NK-92 treated with Interleukin-12 subunit alpha and Interleukin-12 subunit beta, amount 100 ng/mL, for 24 hours (cell line): ENCODE results near the gene TAS1R1.

Experiments used
- DNase-seq: peaks from one replicate; lab custom pipeline; 2025; lab: John Stamatoyannopoulos, UW

TAS1R1 gene

DNA sequence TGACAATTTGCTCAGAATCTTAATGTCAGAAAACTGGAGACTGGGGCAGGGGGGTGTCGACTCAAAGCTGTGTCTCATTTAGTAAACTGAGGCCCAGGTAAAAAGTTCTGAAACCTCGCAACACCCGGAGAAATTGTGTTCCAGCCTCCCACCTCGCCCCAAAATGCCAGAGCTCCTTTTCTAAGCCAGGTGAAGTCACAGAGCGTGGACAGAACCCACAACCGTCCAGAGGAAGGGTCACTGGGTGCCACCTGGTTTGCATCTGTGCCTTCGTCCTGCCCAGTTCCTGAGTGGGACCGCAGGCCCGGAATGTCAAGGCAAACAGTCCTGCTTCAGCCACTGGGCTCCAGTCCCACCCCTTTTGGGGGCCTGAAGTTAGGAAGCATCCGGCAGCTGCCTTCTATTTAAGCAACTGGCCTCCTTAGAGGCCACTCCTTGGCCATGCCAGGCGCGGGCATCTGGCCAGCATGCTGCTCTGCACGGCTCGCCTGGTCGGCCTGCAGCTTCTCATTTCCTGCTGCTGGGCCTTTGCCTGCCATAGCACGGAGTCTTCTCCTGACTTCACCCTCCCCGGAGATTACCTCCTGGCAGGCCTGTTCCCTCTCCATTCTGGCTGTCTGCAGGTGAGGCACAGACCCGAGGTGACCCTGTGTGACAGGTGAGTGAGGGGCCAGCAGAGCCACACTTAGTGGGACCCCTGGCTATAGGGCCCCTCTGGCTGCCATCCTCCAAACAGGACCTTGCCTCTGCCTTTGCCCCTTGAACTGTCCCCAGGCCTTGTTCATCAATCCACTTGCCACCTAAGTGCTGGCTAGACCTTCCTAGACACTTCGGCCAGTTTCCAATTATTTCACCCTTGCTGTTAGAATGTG lies at the start of gene TAS1R1:
Gene TAS1R1, plus strand, starts transcription at position 401 of the 872 bp plus-strand sequence. Its CDS starts 67 bp downstream, at position 468.
- no peak for DNase-seq

DNA sequence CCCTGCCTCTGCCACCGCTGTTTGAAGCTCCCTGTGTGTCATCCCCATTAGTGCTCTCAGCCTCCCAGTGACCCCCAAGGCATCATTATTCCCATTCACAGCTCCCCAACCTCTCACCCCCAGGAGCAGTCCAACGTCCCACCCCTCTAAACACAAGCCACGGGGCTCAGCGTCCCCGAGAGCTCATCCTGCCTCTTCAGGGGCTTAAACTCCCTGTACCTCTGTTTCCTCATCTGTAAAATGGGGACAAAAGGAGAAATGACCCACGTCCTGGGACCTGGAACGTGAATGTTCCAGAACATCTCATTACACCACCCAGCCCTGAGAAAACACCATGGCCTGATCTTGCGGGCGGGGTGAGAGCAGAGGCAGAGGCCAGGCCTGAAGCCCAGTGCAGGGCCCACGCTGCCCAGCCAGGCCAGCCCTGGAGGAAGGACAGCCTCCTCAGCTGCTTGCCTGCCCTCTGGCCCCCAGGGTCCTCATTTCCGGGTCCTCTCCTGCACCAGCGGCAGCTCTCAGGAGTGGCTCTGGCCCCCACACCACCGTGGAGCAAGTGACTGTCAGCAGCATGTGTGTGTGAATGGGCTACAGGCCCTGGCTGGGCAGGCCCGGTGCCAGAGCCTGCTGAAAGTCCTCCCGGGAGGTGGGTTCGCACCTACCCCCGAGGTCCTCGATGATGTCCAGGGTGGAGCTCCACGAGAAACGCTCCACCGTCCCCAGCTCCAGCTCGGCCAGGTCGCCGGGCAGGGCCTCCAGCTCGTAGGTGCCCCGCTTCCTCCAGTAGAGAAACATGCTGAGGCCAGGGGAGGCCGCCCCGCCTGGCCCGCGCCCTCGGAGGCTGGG lies 49.5 kb upstream of the TAS1R1 start:
- no peak for DNase-seq

DNA sequence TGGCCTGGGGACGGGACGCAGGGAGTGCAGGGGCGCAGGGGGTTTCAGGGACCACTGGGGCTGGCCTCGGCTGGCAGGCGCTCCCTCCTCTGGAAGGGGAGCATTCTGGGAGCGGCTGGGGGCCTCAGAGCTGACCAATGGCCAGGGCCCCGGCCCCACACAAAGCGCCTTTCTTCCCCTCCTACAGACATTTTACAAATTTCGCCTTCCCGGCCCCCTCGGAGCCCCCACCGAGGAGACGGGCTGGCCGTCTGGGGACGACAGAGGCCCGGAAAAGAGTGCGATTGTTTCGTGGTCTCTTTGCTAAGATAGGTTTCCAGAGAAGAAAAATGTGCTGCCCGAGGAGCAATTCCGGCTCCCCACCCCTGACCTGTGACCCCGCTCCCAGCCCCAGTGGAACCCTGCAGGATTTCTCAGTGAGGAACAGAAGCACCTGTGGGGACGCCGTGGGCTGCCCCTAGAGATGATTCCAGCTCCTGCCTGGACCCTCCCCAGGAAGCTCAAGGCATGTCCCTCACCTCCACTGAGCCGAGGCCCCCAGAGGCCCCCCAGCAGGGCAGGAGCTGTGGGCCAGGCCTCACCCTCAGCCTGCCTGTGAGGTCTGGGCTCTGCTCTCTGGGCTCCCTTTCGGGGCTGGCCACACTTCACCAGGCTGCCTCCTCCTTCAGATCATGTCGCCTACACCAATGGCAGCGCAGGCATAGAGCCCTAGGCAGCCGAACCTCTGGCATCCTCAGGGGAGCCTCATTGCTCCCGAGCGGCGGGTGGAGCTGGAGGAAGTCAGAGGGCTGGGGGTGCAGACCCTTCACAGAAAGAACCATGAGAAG lies 48.7 kb upstream of the TAS1R1 start:
- no peak for DNase-seq

DNA sequence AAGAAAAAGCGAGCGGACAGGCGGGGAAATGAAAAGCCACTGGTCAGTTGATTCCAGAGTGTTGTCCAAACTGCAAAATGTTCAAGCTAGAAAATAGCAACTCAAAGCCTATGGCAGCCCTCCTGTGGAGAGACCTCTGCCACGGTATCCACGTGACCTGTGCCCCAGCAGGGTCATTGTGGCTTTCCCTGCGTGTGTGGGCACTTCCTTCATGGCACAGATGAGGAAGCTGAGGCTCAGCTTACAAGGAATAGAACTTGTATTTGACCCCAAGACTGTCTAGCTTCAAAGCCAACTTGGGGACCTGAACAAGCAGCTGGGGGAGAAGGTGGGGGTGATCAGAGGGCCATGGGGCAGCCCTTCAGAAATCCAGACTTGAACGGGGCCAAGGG lies 48.1 kb upstream of the TAS1R1 start:
- DNase-seq = no peak

DNA sequence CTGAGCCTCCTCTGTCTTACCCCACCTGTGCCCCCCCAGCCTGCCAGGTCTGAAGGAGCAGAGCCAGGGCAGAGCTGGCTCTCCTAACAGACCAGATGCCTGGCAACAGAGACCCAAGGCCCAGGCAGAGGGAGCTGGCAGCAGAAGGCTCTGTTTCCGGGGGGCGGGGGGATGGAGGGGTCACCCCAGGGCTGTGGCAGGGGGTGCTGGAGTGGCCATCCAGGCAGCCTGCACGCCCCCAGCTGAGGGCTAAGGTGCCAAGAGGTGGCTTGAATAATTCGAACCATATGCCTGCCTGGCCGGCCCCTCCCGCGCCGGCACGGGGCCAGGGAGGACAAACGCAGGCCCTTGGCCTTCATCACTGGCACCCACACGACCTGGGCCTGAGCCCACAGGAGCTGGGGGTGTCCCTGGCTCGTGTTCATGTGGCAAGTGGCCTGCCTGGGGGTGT lies 47.6 kb upstream of the TAS1R1 start:
- DNase-seq = no peak

DNA sequence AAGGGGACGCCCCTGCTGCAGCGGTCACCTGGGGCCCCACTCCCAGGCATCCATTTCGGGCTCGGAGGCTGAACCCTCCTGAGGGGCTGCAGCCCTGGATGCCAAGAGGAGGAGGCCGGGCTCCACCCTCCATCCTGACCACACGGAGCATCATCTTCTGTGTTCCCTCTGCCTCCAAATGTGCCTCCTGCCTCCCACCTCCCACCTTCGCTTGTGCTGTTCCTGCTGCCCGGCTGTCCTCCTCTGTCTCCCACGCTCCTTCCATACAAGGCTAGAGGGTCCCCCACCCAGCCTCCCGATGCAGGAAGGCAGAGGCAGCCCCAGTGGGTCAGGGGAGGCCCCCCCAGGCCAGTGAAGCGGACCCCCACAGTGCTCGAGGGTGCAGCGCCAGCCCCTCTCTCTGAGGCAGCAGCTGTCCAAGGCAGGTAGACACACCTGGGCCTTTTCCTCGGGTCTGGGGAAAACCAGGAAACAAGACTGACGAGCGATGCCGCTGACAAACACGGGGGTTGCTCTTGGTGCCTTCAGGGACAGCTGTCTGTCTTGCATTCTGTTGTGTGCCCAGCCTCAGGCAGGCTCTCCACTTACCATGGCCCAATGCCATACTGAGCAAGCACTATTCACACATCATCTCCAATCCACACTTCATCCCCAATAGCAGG lies 46.8 kb upstream of the TAS1R1 start:
- DNase-seq = no peak

DNA sequence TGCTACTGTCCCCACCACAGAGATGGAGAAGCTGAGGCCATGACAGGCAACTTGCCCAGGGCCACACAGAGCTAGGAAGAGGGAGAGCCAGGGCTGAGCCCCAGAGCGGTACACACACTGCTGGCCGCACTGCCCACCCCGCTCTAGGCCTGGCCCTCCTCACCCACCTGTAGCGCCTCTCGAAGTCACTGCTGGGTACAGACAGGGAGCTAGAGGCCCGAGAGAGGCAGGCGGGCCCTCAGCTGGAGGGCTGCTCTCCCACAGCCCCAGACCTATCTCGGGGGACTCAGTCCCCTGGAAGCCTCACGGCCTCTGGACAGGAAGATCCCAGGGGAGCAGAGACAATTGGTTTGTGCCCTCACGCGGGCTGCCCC lies 46.3 kb upstream of the TAS1R1 start:
- no peak for DNase-seq

DNA sequence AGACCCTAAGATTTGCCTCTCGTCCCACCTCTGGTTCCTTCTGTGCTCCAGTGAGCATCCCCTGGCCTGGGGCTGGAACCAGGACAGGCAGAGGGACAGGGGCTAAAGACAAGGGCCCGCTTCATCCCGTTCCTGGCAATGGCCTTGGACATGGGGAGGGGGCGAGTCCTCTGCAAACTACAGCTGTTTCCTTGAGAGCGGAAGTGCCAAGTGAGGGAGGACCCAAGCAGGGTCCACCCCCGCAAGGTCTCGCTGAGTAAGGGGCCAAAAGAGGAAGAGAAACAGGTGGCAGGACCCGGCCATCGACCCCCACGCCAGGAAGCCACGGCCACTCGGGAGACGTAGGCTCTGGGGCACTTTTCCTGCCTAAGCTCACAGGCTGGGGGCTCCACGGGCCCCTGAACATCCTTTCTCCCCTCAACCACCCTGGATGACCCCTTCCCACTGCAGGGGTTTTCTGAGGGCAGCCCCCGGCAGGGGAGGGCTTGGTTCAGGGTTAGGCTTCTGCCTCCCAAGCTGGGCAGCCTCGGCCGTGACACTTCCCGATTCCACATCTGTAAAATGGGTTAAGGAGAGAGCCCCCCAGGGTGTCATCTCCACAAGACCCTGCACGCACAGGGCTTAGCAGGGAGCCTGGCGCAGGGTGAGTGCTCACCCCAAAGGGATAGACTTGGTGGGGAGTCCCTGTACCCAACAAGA lies 45.7 kb upstream of the TAS1R1 start:
- DNase-seq = no peak

DNA sequence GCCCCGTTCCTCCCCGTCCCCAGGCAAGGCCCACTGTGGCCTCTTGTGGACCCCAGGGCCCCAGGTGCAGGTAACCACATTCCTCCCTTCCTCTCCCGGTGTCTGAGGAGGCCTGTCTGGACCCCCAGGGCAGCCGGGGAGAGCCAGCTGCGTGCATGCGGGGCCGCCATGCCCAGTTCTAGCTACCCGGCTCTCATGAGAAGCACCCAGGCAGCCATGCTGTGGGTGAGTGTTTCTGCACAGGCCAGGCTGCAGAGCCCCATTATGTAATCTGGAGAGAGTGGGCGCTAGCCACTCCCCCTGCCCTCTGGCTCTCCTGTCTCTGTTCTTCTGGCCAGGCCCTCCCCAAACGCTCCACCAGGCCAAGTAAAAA lies 45.2 kb upstream of the TAS1R1 start:
- DNase-seq = no peak

DNA sequence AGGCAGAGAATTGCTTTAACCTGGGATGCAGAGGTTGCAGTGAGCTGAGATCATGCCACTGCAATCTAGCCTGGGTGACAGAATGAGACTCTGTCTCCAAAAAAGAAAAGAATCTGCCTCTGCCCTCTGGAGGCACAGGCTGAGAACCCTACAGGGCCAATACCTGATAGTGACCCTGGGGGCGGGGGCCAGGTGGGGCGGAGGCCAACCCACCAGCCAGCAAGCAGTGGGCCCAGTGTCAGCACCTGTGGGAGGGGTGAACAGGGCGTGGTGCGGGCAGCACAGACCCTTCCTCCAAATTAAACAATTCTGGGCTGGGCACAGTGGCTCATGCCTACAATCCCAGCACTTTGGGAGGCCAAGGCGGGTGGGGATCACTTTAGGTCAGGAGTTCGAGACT lies 44.6 kb upstream of the TAS1R1 start:
- DNase-seq = no peak

DNA sequence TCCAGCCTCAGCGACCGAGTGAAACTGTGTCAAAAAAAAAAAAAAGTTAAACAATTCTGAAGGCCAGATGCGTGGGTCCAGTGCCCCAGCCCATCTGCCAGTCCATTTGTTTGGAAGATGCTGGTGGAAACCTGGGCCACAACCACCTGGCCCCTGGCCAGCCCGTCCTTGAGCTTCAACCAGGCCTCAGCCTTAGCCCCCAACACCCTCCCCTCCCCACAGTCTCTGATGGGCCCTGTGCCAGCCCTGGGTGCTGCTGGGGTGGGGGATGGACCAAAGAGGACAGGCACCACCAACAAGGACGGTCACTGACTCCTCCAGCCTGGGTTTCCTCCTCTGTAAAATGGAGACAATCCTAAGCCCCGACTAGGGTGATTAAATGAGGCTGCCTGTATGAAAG lies 44.1 kb upstream of the TAS1R1 start:
- no peak for DNase-seq

DNA sequence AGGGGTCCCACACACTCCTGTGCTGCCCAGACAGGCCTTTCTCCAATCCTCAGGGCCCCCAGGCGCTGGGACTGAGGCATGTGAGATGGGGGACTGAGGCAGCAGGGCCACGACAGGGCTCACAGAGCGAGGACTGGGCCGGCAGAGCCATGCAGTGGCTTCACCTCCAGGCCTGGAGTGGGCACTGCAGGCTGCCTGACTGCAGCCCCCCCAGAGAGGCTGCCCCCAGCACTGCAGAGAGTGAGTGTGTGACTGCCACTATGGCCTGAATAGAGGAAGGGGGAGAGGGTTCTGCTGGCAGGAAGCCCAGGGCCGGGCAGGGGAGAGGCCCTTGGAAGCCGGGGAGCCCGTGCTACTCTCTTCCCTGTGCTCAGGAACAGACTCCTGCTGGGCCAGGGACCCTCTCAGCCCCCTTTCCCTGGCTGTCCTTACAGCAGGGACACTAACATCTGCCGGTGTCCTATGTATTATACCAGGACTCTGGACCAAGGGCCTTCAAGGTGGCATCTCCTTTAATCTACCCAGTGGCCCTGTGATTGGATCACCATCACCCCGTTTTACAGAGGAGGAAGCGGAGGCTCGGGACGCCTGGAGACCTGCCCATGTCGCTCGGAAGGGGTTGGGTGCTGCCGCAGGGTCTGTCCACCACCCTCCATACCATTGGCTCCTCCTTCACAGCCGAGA lies 43.4 kb upstream of the TAS1R1 start:
- no peak for DNase-seq

DNA sequence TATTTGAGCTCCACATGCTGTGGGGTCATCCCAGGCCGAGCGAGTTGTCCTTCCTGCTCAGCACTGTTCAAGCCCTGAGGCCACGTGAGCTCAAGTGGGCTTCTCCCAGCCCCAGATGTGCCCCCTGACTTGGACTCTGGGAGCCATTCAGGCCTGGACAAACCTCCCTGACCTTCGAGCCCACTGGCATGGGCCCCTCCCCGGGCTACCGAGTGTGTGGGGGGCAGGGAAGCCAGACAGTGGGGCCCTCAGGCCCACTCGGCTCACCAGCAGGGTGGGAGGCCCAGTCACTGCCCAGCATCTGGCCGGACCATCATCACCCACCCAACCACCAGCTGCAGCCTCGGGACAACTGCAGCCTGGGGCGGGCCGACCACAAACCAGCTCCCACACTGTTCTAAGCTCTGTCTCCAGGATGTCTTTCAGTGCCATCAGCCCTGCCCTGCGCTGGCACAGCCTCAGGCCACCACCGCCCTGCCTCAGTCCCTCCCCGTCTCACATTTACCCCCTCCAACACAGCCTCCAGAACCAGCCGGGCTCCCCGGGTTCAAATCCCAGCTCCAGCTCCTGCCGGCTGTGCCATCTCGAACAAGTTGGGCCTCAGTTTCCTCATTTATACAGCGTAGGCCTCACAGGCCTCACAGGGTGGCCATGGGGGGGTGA lies 42.7 kb upstream of the TAS1R1 start:
- DNase-seq = no peak

DNA sequence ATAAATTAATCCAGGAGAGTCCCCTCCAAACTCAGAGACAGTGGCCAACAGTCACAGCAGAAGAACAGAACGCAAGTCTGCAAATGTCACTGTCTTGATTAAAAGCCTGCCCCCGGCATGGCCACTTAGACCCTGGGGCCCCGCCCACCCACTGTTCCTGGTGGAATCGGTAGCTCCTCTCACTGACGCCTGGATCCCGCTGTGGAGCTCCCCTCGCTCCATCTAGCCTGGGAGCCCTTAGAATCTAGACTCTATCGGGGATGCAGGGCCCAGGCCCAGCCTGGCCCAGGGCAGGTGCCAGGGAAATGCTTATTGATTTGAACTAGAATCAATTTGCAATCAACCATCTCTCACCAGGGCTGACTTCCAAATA lies 42.2 kb upstream of the TAS1R1 start:
- DNase-seq = no peak

DNA sequence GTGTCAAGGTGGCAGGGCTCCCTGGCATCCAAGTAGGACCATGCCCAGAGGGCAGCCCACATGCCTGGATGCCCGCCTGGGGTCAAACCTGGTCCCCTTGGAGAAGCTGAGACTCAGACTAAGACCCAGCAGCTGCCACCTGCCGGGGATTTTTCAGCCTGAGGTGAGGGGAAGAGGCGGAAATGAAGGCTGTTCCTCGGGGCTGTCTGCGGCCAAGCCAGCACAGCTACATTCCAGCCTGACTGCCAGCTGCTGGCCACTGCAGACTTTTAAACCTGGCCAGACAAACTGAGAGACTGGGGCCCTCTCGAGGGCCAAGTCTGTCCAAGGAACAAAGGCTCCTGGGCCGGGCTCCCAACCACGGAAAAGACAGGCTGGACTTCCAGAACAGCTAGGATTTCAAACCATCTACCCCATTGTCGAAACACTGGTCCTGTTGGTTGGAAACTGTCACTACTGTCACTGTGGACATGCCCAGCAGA lies 41.7 kb upstream of the TAS1R1 start:
- DNase-seq = no peak

DNA sequence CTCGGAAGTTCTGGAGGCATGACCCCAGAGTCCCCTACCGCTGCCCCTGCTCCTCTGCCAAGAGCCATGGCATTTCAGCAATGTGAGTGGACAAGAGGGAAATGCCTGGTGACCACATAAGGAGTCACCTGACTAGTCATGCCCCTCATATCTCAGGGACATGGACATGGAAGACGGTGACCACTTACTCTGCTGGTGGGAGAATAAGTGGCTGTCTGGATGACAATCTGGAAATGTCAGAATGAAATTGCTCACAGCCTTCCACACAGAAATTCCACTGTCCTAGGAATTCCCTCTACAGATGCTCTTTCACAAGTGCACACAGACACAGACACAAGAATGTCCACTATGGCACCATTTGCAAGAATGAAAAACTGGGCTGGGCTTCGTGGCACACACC lies 39.3 kb upstream of the TAS1R1 start:
- DNase-seq = no peak

DNA sequence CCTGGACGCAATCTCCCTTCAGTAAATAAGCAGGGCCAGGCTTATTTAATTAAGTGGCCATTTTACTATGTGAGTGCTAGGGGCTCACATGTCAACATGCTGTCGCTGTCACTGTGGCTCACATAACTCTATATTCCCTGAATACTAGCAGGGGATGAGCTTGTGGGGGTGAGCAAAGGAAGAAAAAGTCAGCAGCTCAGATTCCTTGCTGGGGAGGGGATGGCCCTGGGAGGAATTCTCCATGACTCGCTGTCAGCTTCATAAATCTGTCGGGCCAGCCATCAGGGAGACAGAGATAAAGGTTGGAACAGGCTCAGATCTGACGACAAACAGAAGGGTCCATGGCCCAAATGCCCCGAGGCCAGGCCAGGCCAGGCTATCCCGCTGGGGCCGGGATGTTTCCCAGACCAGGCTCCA lies 37.7 kb upstream of the TAS1R1 start:
- no peak for DNase-seq

DNA sequence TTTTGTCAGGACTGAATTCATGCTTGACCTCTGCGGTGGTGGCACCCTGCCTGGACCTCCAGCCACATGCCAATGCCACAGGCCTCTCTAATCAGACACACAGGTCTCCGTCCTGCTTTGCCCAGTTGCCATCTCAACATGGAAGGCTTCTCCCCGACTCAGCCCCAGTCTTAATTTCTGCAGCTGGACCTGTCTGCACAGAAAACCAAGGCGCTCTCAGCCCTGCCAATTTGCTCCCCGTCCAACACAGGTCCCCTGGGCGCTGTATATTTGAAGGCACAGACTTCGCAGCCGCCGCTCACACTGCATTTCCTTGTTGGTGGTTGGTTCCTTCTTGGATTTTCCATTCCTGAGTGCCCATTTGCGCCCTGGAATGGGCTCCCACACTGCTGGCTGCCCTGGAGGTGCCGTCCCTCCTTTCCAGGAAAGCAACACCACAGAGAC lies 35.6 kb upstream of the TAS1R1 start:
- no peak for DNase-seq

DNA sequence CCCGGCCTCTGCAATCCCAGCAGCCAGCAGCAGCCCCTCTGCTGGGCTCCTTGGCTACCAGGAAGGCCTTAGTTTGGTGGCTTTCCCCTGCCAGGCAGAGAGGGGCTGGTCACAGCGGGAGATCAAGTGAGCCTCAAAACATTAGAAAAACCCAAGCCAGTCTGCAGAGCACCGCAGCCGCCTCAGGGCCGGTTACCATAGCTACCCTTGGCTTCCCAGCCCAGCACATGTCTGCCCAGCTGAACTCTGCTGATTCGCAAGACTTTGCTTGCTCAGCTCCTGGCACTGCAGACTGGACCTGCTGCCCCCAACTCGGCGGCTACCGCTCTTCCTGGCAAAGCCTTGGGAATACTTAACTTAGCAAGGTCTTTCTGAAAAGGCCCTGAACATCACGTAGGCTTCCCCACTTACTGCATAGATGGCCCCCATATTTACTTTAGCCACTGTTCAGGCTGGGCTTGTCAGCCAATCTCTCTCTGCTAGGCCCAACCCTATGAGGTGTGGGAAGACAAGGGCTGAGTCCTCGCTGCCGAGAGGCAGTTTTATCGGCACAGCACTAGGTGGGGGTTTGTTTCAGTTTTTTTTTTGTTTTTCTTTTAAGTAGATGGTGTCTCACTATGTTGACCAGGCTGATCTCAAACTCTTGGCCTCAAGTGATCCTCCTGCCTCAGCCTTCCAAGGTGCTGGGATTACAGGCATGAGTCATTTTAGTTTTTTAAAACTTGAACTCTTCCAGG lies 35.0 kb upstream of the TAS1R1 start:
- no peak for DNase-seq
